Uterus (tissue), 2 donors: ENCODE data around the gene SH3GL3.

ENCODE experiments used
- POLR2A ChIP-seq, 2 donors: fragments of 450-650 bp; IDR thresholded peaks; one replicate each; pipeline ENCODE4 v1.6.1; 2016; ENCODE audit warnings: antibody characterized with exemption in 2 of 2, mild to moderate bottlenecking in 1 of 2, moderate library complexity in 1 of 2
- TF ChIP-seq, protein P1 (sequence below), 4 experiments: fragments of 200-600 bp in 2 of 4; fragments of 450-650 bp in 2 of 4; sonication (generic) in 2 of 4; IDR thresholded peaks; one replicate each; pipeline ENCODE4 v1.5.1; 2016 to 2019; ENCODE audit warnings: antibody characterized with exemption in 4 of 4, mild to moderate bottlenecking in 2 of 4, moderate library complexity in 1 of 4

DNA sequence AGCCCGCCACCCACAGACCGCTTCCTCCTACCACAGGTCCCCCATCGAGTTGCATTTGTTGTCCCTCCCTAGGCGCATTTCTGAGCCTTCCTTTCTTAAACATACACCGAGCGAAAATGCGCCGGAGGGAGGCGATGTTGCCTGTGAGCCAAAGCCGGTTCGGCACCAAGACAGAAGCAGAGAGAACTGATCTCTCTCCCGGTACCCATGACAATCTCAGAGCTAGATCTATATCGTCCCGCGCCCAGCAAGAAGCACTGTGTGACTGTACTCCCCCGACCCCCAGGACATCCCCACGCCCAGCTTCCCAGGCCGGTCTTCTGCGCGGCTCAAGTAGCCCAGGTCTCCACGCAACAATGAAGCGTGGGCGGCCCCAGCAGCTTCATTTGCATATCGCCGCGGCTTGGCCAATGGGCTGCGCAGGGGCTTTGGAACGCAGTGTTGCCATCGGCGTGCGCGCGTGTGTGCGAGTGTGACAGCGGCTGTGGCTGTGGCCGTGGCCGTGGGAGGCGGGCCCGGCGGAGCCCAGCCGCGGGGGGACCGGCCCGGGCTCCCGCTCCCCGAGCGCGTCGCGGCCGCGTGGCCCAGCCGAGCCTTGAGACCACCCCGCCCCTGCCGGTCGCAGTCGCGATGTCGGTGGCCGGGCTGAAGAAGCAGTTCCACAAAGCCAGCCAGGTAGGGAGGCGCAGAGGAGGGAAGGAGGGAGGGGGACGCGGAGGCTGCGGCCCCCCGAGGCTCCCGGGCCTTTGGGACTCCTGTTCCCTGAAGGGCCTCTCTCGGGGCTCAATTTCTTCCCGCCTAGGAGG, at the start of gene SH3GL3:
- TF ChIP-seq, protein P1, sequence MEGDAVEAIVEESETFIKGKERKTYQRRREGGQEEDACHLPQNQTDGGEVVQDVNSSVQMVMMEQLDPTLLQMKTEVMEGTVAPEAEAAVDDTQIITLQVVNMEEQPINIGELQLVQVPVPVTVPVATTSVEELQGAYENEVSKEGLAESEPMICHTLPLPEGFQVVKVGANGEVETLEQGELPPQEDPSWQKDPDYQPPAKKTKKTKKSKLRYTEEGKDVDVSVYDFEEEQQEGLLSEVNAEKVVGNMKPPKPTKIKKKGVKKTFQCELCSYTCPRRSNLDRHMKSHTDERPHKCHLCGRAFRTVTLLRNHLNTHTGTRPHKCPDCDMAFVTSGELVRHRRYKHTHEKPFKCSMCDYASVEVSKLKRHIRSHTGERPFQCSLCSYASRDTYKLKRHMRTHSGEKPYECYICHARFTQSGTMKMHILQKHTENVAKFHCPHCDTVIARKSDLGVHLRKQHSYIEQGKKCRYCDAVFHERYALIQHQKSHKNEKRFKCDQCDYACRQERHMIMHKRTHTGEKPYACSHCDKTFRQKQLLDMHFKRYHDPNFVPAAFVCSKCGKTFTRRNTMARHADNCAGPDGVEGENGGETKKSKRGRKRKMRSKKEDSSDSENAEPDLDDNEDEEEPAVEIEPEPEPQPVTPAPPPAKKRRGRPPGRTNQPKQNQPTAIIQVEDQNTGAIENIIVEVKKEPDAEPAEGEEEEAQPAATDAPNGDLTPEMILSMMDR (IDR thresholded peaks at IDR 0.05): peak in 2 of 4 experiments; percentile 20 to 27
- TF ChIP-seq POLR2A (IDR thresholded peaks at IDR 0.05): no peak
